GM12878 (cell line): ENCODE data around the gene HDAC9. TPM values are rescaled to one million over a fixed set of nuclear protein-coding genes. Genes with fewer than 3 reads are reported as not detected.

Source experiments
- ATAC-seq: fragments of 200-7000 bp; cut with Tn5 transposase; 3 replicates; pipeline ENCODE4 v1.9.1; 2020; ENCODE audit warnings: mild to moderate bottlenecking, moderate library complexity
- BruUV-seq: library from RNA; stranded (reverse); fragments of 400-500 nt; replicated peaks from 2 replicates; lab custom pipeline; 2021; lab: Mats Ljungman, UMichigan
- CTCF ChIA-PET: fragments of 300-600 bp; sonication (Branson Sonifier 250); formaldehyde crosslinking; extraction: SDS; loops from one replicate; lab custom pipeline; 2021; ENCODE audit warnings: inconsistent platforms; lab: Yijun Ruan, JAX
- POLR2A ChIA-PET: fragments of 350-600 bp; formaldehyde crosslinking; extraction: SDS; loops from one replicate; lab custom pipeline; 2021; ENCODE audit warnings: inconsistent platforms; lab: Charles Lee
- RAD21 ChIA-PET: fragments of 300-600 bp; sonication (Branson Sonifier 250); formaldehyde crosslinking; loops from one replicate; lab custom pipeline; 2023; ENCODE audit warnings: antibody characterized with exemption; ENCODE audit not compliant: unreplicated experiment; lab: Charles Lee
- SMC1A ChIA-PET: fragments of 300-600 bp; sonication (Branson Sonifier 250); formaldehyde crosslinking; loops from one replicate; lab custom pipeline; 2023; ENCODE audit not compliant: unreplicated experiment, uncharacterized antibody; lab: Charles Lee
- DNase-seq: peaks from one replicate; pipeline ENCODE4 v3.0.0-alpha.2; 2011; ENCODE audit warnings: low read depth, low spot score
- FAIRE-seq: peaks from 3 replicates; lab custom pipeline; 2011; peaks lifted over from hg19 to GRCh38; lab: Jason Lieb, UNC
- H2AFZ ChIP-seq: 2 replicates; pipeline ENCODE4 v1.6.0; 2011; ENCODE audit warnings: low read depth, low read length, control low read depth; ENCODE audit not compliant: control insufficient read depth
- H3K27ac ChIP-seq: 2 replicates; pipeline ENCODE4 v1.5.1; 2011; ENCODE audit warnings: control low read depth; ENCODE audit not compliant: control insufficient read depth, insufficient read depth
- H3K27me3 ChIP-seq, 2 experiments: replicated peaks in 1 of 2; 2 replicates each; pipeline versions ENCODE4 v1.6.0 to v1.6.1; 2011; ENCODE audit warnings: low read length in 1 of 2; ENCODE audit not compliant: control insufficient read depth in 2 of 2, insufficient read depth in 2 of 2
- H3K36me3 ChIP-seq, 2 experiments: 2 replicates each; pipeline ENCODE4 v1.5.1; 2011; ENCODE audit warnings: low read length in 1 of 2; ENCODE audit not compliant: control insufficient read depth in 2 of 2, insufficient read depth in 2 of 2
- H3K4me1 ChIP-seq: 2 replicates; pipeline ENCODE4 v1.6.1; 2011; ENCODE audit warnings: mild to moderate bottlenecking, low read length, moderate library complexity, mixed read lengths; ENCODE audit not compliant: control insufficient read depth, insufficient read depth
- H3K4me2 ChIP-seq: 2 replicates; pipeline ENCODE4 v1.6.0; 2011; ENCODE audit warnings: control low read depth; ENCODE audit not compliant: control insufficient read depth, insufficient read depth
- H3K4me3 ChIP-seq: fragments of 200-600 bp; sonication (generic); 2 replicates; pipeline ENCODE4 v1.5.1; 2016
- H3K79me2 ChIP-seq: 2 replicates; pipeline ENCODE4 v1.6.0; 2011; ENCODE audit warnings: low read length; ENCODE audit not compliant: control insufficient read depth, insufficient read depth
- H3K9ac ChIP-seq: 2 replicates; pipeline ENCODE4 v1.8.0; 2011; ENCODE audit warnings: low read length, control low read depth, mixed read lengths; ENCODE audit not compliant: control insufficient read depth, insufficient read depth
- H3K9me3 ChIP-seq: replicated peaks from 3 replicates; pipeline ENCODE4 v1.5.1; 2011; ENCODE audit warnings: mild to moderate bottlenecking, low read length; ENCODE audit not compliant: control insufficient read depth, insufficient read depth
- H4K20me1 ChIP-seq: 2 replicates; pipeline ENCODE4 v1.6.0; 2011; ENCODE audit not compliant: control insufficient read depth, insufficient read depth
- BCL11A ChIP-seq: IDR thresholded peaks from 2 replicates; pipeline ENCODE4 v1.6.1; 2011; ENCODE audit warnings: low read depth, low read length
- CBFB ChIP-seq: IDR thresholded peaks from 2 replicates; pipeline ENCODE4 v1.6.1; 2016; ENCODE audit warnings: antibody characterized with exemption, low read depth
- EED ChIP-seq: sonication (generic); IDR thresholded peaks from 2 replicates; pipeline ENCODE4 v1.6.1; 2016; ENCODE audit warnings: antibody characterized with exemption, low read depth
- IRF4 ChIP-seq: IDR thresholded peaks from 2 replicates; pipeline ENCODE4 v1.6.1; 2011; ENCODE audit warnings: low read depth, low read length
- MEF2A ChIP-seq: IDR thresholded peaks from 2 replicates; pipeline ENCODE4 v1.6.1; 2011; ENCODE audit warnings: low read depth, mild to moderate bottlenecking, low read length, moderate library complexity; ENCODE audit not compliant: insufficient read depth
- PML ChIP-seq: IDR thresholded peaks from 2 replicates; pipeline ENCODE4 v1.6.1; 2012; ENCODE audit warnings: low read length, inconsistent platforms
- SIN3A ChIP-seq: IDR thresholded peaks from 2 replicates; pipeline ENCODE4 v1.6.1; 2012; ENCODE audit warnings: low read depth, low read length, improper control_type of control experiment
- SMAD5 ChIP-seq: IDR thresholded peaks from 2 replicates; pipeline ENCODE4 v1.6.1; 2016; ENCODE audit warnings: antibody characterized with exemption, low read depth
- SUPT20H ChIP-seq: IDR thresholded peaks from 2 replicates; pipeline ENCODE4 v1.6.1; 2011; ENCODE audit warnings: low read depth, mild to moderate bottlenecking, low read length, moderate library complexity, borderline replicate concordance; ENCODE audit not compliant: control insufficient read depth
- WGBS: methylation state at CpG from one replicate; pipeline ENCODE4 v1.1.6; 2016; ENCODE audit warnings: low lambda C conversion rate; ENCODE audit not compliant: insufficient replicate concordance, insufficient coverage; ENCODE audit errors: missing lambda C conversion rate; 5-methylcytosine and 5-hydroxymethylcytosine counted together
- in situ Hi-C: fragments of 300-500 bp; cut with MboI; formaldehyde crosslinking; loops from 9 replicates; pipeline ENCODE4 v1.14.3; 2018; ENCODE audit warnings: mixed read lengths
- intact Hi-C: fragments of 100-400 bp; cut with micrococcal nuclease; formaldehyde crosslinking; loops from one replicate; pipeline ENCODE4 v1.14.2; 2022; ENCODE audit not compliant: unreplicated experiment
- polyA plus RNA-seq, 11 experiments: library from polyadenylated mRNA; depleted of rRNA in 4 of 11; unstranded in 6 of 11; stranded (reverse) in 5 of 11; fragments of >200 nt; fragmentation: Nextera tagmentation in 4 of 11; fragmentation: Illumina TruSeq in 1 of 11; extraction: Ambion mirVana in 4 of 11; extraction: Trizol in 1 of 11; gene quantifications; 1 replicate in 1 of 11; 2 replicates in 10 of 11; pipeline versions ENCODE4 v1.2.1 to v1.2.3, GENCODE V29; 2011 to 2016; ENCODE audit warnings: inconsistent platforms in 2 of 11, missing spikeins in 2 of 11, low read depth in 1 of 11
- total RNA-seq, 4 experiments: library from RNA; depleted of rRNA in 3 of 4; stranded (reverse); fragments of >200 nt in 3 of 4; fragmentation: Illumina TruSeq in 1 of 4; extraction: Trizol in 1 of 4; gene quantifications; 2 replicates each; pipeline versions ENCODE4 v1.2.1 to v1.2.3, GENCODE V29; 2013 to 2021
- TF ChIP-seq, protein P1 (sequence below): fragments of 450-650 bp; IDR thresholded peaks from 2 replicates; pipeline ENCODE4 v1.6.1; 2014; ENCODE audit warnings: mild to moderate bottlenecking
- TF ChIP-seq, protein P2 (sequence below): fragments of 150-350 bp; IDR thresholded peaks from 2 replicates; pipeline ENCODE4 v1.6.1; 2014; ENCODE audit warnings: mild to moderate bottlenecking, low read depth, low read length
- TF ChIP-seq, protein P3 (sequence below): IDR thresholded peaks from 2 replicates; pipeline ENCODE4 v1.6.1; 2011; ENCODE audit warnings: mild to moderate bottlenecking, low read depth, low read length, moderate library complexity; ENCODE audit not compliant: insufficient replicate concordance
- TF ChIP-seq, protein P4 (sequence below): fragments of 450-650 bp; IDR thresholded peaks from 2 replicates; pipeline ENCODE4 v1.6.1; 2016; ENCODE audit warnings: mild to moderate bottlenecking
- TF ChIP-seq, protein P5 (sequence below): IDR thresholded peaks from 2 replicates; pipeline ENCODE4 v1.6.1; 2011; ENCODE audit warnings: low read depth, low read length, improper control_type of control experiment, borderline replicate concordance
- TF ChIP-seq, protein P6 (sequence below): IDR thresholded peaks from 2 replicates; pipeline ENCODE4 v1.6.1; 2011; ENCODE audit warnings: borderline replicate concordance, low read depth, mild to moderate bottlenecking, moderate library complexity, mixed read lengths, low read length; ENCODE audit not compliant: insufficient read depth; ENCODE audit errors: extremely low read length
- TF ChIP-seq, protein P7 (sequence below): fragments of 450-650 bp; IDR thresholded peaks from 2 replicates; pipeline ENCODE4 v1.6.1; 2017; ENCODE audit warnings: borderline replicate concordance

Gene HDAC9
- total and polyA plus RNA-seq, 10 of the 15 experiments (the other 5 are each of a cell fraction or from before 2014, with no cell fraction given): 0.73 to 12.8 (median 0.92) TPM

DNA sequence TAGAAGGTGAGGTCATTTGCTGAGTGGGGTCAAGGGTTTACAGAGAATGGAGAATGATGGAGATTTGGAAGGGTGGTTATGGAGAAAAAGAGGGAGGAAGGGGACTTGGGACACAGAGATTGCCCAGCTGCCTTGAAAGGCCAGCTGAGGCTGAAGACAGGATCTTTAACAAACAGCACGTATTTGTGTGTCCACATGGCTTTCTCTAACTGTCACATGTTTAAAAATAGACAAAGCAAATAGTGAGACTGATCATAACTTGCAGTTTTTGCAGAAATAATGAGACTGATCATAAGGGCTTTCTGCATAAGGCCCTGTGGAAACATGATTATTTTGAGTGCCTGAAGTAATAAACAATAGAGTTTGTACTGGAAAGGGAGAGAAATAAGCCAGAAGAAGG is 212.7 kb downstream of the HDAC9 start:
- no peak for DNase-seq
- Histone ChIP-seq H3K4me2 (no peak overlapping the region), H4K20me1 (no peaks in the 10 kb centered on the region), H3K9ac (no peak overlapping the region), H3K4me1 (no peaks in the 10 kb centered on the region), H3K36me3 (no peaks in the 10 kb centered on the region), H3K9me3 (no peaks in the 10 kb centered on the region), H3K4me3 (no peak overlapping the region), H2AFZ (no peak overlapping the region), H3K27ac (no peak overlapping the region)
- POLR2A ChIA-PET: no interaction called here
- RAD21 ChIA-PET: no interaction called here
- FAIRE-seq: no peak
- TF ChIP-seq PML (no peak), BCL11A (no peak), CBFB (no peak), IRF4 (no peak), MEF2A (no peak), SMAD5 (no peak), SIN3A (no peak), SUPT20H (no peak), EED (no peak)
- TF ChIP-seq, protein P1, sequence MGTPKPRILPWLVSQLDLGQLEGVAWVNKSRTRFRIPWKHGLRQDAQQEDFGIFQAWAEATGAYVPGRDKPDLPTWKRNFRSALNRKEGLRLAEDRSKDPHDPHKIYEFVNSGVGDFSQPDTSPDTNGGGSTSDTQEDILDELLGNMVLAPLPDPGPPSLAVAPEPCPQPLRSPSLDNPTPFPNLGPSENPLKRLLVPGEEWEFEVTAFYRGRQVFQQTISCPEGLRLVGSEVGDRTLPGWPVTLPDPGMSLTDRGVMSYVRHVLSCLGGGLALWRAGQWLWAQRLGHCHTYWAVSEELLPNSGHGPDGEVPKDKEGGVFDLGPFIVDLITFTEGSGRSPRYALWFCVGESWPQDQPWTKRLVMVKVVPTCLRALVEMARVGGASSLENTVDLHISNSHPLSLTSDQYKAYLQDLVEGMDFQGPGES: no peak
- TF ChIP-seq, protein P2, sequence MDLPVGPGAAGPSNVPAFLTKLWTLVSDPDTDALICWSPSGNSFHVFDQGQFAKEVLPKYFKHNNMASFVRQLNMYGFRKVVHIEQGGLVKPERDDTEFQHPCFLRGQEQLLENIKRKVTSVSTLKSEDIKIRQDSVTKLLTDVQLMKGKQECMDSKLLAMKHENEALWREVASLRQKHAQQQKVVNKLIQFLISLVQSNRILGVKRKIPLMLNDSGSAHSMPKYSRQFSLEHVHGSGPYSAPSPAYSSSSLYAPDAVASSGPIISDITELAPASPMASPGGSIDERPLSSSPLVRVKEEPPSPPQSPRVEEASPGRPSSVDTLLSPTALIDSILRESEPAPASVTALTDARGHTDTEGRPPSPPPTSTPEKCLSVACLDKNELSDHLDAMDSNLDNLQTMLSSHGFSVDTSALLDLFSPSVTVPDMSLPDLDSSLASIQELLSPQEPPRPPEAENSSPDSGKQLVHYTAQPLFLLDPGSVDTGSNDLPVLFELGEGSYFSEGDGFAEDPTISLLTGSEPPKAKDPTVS: no peak
- TF ChIP-seq, protein P3, sequence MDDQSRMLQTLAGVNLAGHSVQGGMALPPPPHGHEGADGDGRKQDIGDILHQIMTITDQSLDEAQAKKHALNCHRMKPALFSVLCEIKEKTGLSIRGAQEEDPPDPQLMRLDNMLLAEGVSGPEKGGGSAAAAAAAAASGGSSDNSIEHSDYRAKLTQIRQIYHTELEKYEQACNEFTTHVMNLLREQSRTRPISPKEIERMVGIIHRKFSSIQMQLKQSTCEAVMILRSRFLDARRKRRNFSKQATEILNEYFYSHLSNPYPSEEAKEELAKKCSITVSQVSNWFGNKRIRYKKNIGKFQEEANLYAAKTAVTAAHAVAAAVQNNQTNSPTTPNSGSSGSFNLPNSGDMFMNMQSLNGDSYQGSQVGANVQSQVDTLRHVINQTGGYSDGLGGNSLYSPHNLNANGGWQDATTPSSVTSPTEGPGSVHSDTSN: no peak
- TF ChIP-seq, protein P4, sequence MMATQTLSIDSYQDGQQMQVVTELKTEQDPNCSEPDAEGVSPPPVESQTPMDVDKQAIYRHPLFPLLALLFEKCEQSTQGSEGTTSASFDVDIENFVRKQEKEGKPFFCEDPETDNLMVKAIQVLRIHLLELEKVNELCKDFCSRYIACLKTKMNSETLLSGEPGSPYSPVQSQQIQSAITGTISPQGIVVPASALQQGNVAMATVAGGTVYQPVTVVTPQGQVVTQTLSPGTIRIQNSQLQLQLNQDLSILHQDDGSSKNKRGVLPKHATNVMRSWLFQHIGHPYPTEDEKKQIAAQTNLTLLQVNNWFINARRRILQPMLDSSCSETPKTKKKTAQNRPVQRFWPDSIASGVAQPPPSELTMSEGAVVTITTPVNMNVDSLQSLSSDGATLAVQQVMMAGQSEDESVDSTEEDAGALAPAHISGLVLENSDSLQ: no peak
- TF ChIP-seq, protein P5, sequence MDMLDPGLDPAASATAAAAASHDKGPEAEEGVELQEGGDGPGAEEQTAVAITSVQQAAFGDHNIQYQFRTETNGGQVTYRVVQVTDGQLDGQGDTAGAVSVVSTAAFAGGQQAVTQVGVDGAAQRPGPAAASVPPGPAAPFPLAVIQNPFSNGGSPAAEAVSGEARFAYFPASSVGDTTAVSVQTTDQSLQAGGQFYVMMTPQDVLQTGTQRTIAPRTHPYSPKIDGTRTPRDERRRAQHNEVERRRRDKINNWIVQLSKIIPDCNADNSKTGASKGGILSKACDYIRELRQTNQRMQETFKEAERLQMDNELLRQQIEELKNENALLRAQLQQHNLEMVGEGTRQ: no peak
- TF ChIP-seq, protein P6, sequence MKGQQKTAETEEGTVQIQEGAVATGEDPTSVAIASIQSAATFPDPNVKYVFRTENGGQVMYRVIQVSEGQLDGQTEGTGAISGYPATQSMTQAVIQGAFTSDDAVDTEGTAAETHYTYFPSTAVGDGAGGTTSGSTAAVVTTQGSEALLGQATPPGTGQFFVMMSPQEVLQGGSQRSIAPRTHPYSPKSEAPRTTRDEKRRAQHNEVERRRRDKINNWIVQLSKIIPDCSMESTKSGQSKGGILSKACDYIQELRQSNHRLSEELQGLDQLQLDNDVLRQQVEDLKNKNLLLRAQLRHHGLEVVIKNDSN: no peak
- TF ChIP-seq, protein P7, sequence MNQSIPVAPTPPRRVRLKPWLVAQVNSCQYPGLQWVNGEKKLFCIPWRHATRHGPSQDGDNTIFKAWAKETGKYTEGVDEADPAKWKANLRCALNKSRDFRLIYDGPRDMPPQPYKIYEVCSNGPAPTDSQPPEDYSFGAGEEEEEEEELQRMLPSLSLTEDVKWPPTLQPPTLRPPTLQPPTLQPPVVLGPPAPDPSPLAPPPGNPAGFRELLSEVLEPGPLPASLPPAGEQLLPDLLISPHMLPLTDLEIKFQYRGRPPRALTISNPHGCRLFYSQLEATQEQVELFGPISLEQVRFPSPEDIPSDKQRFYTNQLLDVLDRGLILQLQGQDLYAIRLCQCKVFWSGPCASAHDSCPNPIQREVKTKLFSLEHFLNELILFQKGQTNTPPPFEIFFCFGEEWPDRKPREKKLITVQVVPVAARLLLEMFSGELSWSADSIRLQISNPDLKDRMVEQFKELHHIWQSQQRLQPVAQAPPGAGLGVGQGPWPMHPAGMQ: no peak
- TF ChIP-seq, all 136 proteins: peak for 0
- Histone ChIP-seq H3K79me2 (no peaks in the 10 kb centered on the region), H3K27me3 (no peaks in the 10 kb centered on the region)
- intact Hi-C loops: no loop called here
- BruUV-seq: no TSS peak
- 0% methylated on average over 1 of the region's 1 CpG for WGBS
- in situ Hi-C loops: no loop called here
- SMC1A ChIA-PET: interaction anchor here (0.6 kb wide), 1 partner anchor 997 kb away, joined by 3 read pairs; no protein-coding TSS in a partner anchor
- CTCF ChIA-PET: no interaction called here
- ATAC-seq: no peak
